ENCODE measurements around the gene NTS. TPM values are rescaled to one million over a fixed set of nuclear protein-coding genes. Genes with fewer than 3 reads are reported as not detected.

NTS gene
- total and polyA plus RNA-seq, 2 donors from 2014 or later = 0.54 to 0.82 TPM

DNA sequence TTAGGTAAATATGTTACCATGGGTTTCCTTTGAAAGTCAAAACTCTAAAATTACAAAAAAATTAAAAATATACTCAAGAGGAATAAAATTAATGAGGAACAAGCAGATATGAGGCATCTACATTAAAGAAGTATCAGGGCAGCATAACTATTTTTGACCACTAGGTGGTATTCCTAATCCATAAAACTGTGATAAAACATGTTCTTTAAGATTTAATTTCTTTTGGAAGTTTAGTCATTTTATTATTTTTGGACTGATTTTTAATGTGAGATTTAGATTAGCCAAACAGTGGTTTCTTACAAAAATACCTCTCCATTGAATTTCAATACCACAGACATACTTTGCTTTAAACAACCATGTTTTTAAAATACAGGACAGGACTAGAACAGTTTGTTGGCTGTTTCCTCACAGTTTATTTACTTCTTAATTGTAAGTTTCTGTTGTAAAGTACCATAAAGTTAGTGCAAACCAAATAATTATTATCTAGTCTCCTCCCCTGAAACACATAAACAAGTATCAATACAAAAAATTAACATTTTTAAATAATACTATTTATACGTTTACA, 49.8 kb downstream of the NTS start:
- Histone ChIP-seq H3K4me1 (ENCODE audit: control insufficient read depth in 2 of 3, insufficient read depth in 2 of 3, low read depth in 1 of 3, low read length in 3 of 3) (no peaks in the 10 kb centered on the region), H3K9me3 (ENCODE audit: control insufficient read depth in 2 of 3, insufficient read depth in 1 of 3, low read length in 3 of 3) (no peaks in the 10 kb centered on the region), H3K36me3 (ENCODE audit: control insufficient read depth in 2 of 3, insufficient read depth in 3 of 3, low read length in 3 of 3) (no peaks in the 10 kb centered on the region), H3K27me3 (ENCODE audit: control insufficient read depth, insufficient read depth, low read length) (no peaks in the 10 kb centered on the region), H3K9ac (ENCODE audit: low read length in 3 of 3) (no peak overlapping the region), H3K27ac (ENCODE audit: low read depth in 2 of 2, low read length in 2 of 2) (no peak overlapping the region), H3K4me3 (ENCODE audit: low read length in 3 of 3) (no peak overlapping the region)
- TF ChIP-seq, protein P1, sequence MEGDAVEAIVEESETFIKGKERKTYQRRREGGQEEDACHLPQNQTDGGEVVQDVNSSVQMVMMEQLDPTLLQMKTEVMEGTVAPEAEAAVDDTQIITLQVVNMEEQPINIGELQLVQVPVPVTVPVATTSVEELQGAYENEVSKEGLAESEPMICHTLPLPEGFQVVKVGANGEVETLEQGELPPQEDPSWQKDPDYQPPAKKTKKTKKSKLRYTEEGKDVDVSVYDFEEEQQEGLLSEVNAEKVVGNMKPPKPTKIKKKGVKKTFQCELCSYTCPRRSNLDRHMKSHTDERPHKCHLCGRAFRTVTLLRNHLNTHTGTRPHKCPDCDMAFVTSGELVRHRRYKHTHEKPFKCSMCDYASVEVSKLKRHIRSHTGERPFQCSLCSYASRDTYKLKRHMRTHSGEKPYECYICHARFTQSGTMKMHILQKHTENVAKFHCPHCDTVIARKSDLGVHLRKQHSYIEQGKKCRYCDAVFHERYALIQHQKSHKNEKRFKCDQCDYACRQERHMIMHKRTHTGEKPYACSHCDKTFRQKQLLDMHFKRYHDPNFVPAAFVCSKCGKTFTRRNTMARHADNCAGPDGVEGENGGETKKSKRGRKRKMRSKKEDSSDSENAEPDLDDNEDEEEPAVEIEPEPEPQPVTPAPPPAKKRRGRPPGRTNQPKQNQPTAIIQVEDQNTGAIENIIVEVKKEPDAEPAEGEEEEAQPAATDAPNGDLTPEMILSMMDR (IDR thresholded peaks at IDR 0.05; ENCODE audit: borderline replicate concordance, extremely low read depth, insufficient read depth) = peak; percentile 48
- intact Hi-C loops (cut with DNase I) = no loop called here
- peak; percentile 92 for FAIRE-seq
- peak in 2 of 5 donors; percentile 15 to 40 for DNase-seq

- Histone ChIP-seq H3K9ac (ENCODE audit: low read length in 3 of 3) (no peak overlapping the region), H3K4me1 (ENCODE audit: control insufficient read depth in 2 of 3, insufficient read depth in 2 of 3, low read depth in 1 of 3, low read length in 3 of 3) (no peaks in the 10 kb centered on the region), H3K4me3 (ENCODE audit: low read length in 3 of 3) (no peak overlapping the region), H3K36me3 (ENCODE audit: control insufficient read depth in 2 of 3, insufficient read depth in 3 of 3, low read length in 3 of 3) (no peaks in the 10 kb centered on the region), H3K27ac (ENCODE audit: low read depth in 2 of 2, low read length in 2 of 2) (no peak overlapping the region), H3K27me3 (ENCODE audit: control insufficient read depth, insufficient read depth, low read length) (no peaks in the 10 kb centered on the region), H3K9me3 (ENCODE audit: control insufficient read depth in 2 of 3, insufficient read depth in 1 of 3, low read length in 3 of 3) (no peaks in the 10 kb centered on the region)
- DNase-seq (peak in 2 of 5 donors; percentile 55 to 74), FAIRE-seq (no peak)
- intact Hi-C loops (cut with DNase I) = no loop called here
- TF ChIP-seq, protein P1 (IDR thresholded peaks at IDR 0.05; ENCODE audit: borderline replicate concordance, extremely low read depth, insufficient read depth) = no peak
Measured at GRCh38 chr12:85927166-85927565, 53.1 kb downstream of the NTS start.

Other genes starting within 250 kb of the NTS start
- gene RASSF9, start 37.9 kb upstream of the NTS start, total RNA-seq = 10.1 TPM
- 1.0 TPM for gene RASSF9, start 37.9 kb upstream of the NTS start, polyA plus RNA-seq (ENCODE audit: insufficient read depth, low read depth, low replicate concordance)

Measured in kidney (tissue), 14 donors.